Kidney (tissue), 14 donors: Measurements from ENCODE around the gene TMEM54. TPM values are rescaled to one million over a fixed set of nuclear protein-coding genes. Genes with fewer than 3 reads are reported as not detected.

ENCODE experiments used
- DNase-seq, 5 donors: peaks; one replicate each; pipeline ENCODE4 v3.0.0-alpha.2; 2013 to 2020
- FAIRE-seq: peaks from 2 replicates; lab custom pipeline; 2012; peaks lifted over from hg19 to GRCh38; lab: Jason Lieb, UNC
- H3K27ac ChIP-seq, 2 donors: one replicate each; pipeline ENCODE4 v1.7.0; 2013; ENCODE audit warnings: low read depth in 2 of 2, low read length in 2 of 2, inconsistent platforms in 1 of 2
- H3K27me3 ChIP-seq: one replicate; pipeline ENCODE4 v1.7.1; 2013; ENCODE audit warnings: low read length, inconsistent platforms; ENCODE audit not compliant: control insufficient read depth, insufficient read depth
- H3K36me3 ChIP-seq, 3 donors: one replicate each; pipeline versions ENCODE4 v1.7.0 to v1.7.1; 2013; ENCODE audit warnings: low read length in 3 of 3, control low read depth in 1 of 3, inconsistent platforms in 1 of 3; ENCODE audit not compliant: insufficient read depth in 3 of 3, control insufficient read depth in 2 of 3
- H3K4me1 ChIP-seq, 3 donors: one replicate each; pipeline versions ENCODE4 v1.7.0 to v1.7.1; 2013; ENCODE audit warnings: low read length in 3 of 3, inconsistent platforms in 1 of 3, low read depth in 1 of 3; ENCODE audit not compliant: control insufficient read depth in 2 of 3, insufficient read depth in 2 of 3
- H3K4me3 ChIP-seq, 3 donors: one replicate each; pipeline versions ENCODE4 v1.7.0 to v1.8.1; 2013; ENCODE audit warnings: low read length in 3 of 3, control low read depth in 1 of 3, inconsistent platforms in 1 of 3
- H3K9ac ChIP-seq, 3 donors: one replicate each; pipeline versions ENCODE4 v1.7.0 to v1.7.1; 2013; ENCODE audit warnings: low read length in 3 of 3, control low read depth in 1 of 3, inconsistent platforms in 1 of 3
- H3K9me3 ChIP-seq, 3 donors: one replicate each; pipeline versions ENCODE4 v1.7.0 to v1.7.1; 2013; ENCODE audit warnings: low read length in 3 of 3, control low read depth in 1 of 3, inconsistent platforms in 1 of 3; ENCODE audit not compliant: control insufficient read depth in 2 of 3, insufficient read depth in 1 of 3
- intact Hi-C: fragments of 100-400 bp; cut with DNase I; formaldehyde crosslinking; loops from one replicate; pipeline ENCODE4 v1.11.1; 2022
- polyA plus RNA-seq: library from polyadenylated mRNA; stranded (reverse); fragments of 350-450 nt; fragmentation: Illumina TruSeq; extraction: RNeasy Lipid Tissue Mini Kit (QIAGEN cat#74804); gene quantifications from one replicate; pipeline ENCODE4 v1.2.3, GENCODE V29; 2014; ENCODE audit warnings: low read depth, low replicate concordance; ENCODE audit not compliant: insufficient read depth
- total RNA-seq: library from RNA; stranded (reverse); fragmentation: NEBNext Ultra II Directional; extraction: Animal tissue kit (Norgen Biotek cat#: 25700); gene quantifications from one replicate; pipeline ENCODE4 v1.2.1, GENCODE V29; 2021
- TF ChIP-seq, protein P1 (sequence below): IDR thresholded peaks from 3 replicates; pipeline ENCODE4 v1.5.1; 2012; ENCODE audit warnings: mild to moderate bottlenecking, moderate library complexity, borderline replicate concordance; ENCODE audit not compliant: insufficient read depth; ENCODE audit errors: extremely low read depth
- donor health status: control.
- donor health status: control.
- donor health status: control.
- donor health status: control.
- donor health status: control.
- donor health status: DM: yes; HTN: yes; CAD: no.
- donor health status: Normal renal cell carcinoma (clear cell type).

Gene TMEM54
- total and polyA plus RNA-seq, 2 donors from 2014 or later, result 45.9 to 55.2 TPM

DNA sequence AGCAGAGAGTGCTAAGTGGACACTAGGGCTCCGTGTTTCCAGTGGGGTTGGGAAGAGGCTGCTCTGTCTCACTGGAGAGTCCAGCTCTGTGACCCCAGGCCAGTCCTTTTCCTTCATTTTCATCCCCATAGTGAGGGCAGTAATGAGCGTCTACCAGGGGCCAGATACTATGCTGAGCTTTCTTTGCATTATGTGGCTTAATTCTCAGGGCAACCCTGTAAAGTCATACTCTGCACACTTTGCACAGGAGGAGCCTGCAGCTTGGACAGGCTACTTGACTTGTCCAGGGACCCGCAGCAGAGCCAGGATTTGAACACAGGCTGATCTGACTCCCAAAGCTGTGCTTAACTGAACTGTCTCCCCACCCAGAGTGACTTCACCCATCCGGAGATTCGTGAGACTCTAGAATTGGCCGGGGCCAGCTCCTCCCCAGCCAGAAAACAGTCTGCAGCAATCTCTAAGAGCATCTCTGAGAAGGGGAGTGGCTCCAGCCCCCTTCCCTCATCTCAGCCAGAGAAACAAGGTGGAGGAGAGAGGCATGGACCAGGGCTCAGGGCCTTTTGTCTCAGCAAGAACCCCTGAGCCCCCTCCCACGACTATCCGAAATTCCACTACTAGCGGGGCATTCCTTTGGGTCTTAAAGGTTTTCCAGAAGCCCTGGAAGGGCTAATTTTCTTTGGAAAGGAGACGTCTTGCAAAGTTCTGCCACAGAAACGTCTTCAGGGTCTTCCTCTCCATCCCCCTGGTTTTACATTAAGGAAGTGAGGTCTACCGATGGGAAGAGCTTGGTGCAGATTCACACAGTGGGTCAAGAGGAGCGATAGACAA lies 29.6 kb downstream of the TMEM54 start:
- H3K27me3 ChIP-seq, result no peaks in the 10 kb centered on the region
- DNase-seq (peak in 1 of 5 donors; percentile 57), FAIRE-seq (no peak)
- H3K9me3 ChIP-seq, result no peaks in the 10 kb centered on the region
- H3K9ac ChIP-seq, result peak overlapping the region in 2 of 3 donors; percentile 12 to 18
- H3K27ac ChIP-seq, result no peak overlapping the region
- H3K4me3 ChIP-seq, result peak overlapping the region in 2 of 3 donors; percentile 46 to 56
- intact Hi-C loops, result no loop called here
- TF ChIP-seq, protein P1, sequence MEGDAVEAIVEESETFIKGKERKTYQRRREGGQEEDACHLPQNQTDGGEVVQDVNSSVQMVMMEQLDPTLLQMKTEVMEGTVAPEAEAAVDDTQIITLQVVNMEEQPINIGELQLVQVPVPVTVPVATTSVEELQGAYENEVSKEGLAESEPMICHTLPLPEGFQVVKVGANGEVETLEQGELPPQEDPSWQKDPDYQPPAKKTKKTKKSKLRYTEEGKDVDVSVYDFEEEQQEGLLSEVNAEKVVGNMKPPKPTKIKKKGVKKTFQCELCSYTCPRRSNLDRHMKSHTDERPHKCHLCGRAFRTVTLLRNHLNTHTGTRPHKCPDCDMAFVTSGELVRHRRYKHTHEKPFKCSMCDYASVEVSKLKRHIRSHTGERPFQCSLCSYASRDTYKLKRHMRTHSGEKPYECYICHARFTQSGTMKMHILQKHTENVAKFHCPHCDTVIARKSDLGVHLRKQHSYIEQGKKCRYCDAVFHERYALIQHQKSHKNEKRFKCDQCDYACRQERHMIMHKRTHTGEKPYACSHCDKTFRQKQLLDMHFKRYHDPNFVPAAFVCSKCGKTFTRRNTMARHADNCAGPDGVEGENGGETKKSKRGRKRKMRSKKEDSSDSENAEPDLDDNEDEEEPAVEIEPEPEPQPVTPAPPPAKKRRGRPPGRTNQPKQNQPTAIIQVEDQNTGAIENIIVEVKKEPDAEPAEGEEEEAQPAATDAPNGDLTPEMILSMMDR, result no peak
- H3K4me1 ChIP-seq, result peaks cover 0 to 9% (median 7%) of the 10 kb centered on the region in 3 donors
- H3K36me3 ChIP-seq, result no peaks in the 10 kb centered on the region

DNA sequence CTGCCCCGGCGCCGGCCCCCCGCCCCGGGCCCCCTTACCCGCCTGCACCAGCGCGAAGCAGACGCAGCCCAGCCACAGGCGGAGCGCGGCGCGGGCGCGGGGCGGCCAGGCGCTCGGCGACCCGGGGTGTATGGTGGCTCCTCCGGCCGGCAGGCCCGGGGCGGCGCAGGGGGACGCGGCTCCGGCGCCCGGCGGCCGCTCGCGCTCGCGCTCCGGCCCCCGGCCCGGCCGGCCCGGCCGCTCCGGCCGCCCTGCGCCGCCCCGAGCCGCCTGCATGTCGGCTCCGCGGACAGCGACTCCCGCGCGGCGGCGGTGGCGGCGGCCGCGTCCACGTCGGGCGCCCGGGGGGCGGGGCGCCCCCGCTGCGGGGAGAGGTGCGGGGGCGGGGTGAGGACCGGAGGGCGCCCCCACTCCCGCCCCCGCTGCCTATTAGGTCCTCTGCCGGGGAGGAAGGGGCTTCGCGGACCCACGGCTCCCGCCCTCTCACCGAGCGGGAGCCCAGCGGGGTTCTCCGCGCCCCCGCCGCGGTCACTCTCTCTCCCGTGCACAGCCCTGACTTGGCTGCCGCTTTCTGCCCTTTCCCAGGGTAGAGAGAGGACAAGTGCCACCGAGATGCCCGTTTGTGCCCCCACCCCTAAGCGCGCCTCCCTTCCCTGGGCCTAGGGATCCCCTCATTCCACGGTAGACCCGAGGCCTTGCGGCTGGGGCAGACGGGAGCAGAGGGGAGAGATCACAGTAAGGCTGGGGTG lies 30.4 kb downstream of the TMEM54 start, which contains the start of gene FNDC5:
FNDC5 (minus strand) TSS at position 298 of the 749 bp plus-strand sequence.
- no peak within 1 kb of the TSS for H3K27ac ChIP-seq
- peak within 1 kb of the TSS; percentile 12 to 18 (median 16) for H3K9ac ChIP-seq
- no peaks in the 10 kb centered on the region for H3K27me3 ChIP-seq
- no peaks in the 10 kb centered on the region for H3K36me3 ChIP-seq
- TF ChIP-seq, protein P1, result no peak
- H3K4me3 ChIP-seq, result peak within 1 kb of the TSS in 2 of 3 donors; percentile 46 to 56
- no peaks in the 10 kb centered on the region for H3K9me3 ChIP-seq
- DNase-seq, result peak in 4 of 5 donors; percentile 73 to 90 (median 78)
- H3K4me1 ChIP-seq, result peaks cover 0 to 11% (median 9%) of the 10 kb centered on the region in 3 donors
- FAIRE-seq, result no peak
- intact Hi-C loops, result no loop called here

DNA sequence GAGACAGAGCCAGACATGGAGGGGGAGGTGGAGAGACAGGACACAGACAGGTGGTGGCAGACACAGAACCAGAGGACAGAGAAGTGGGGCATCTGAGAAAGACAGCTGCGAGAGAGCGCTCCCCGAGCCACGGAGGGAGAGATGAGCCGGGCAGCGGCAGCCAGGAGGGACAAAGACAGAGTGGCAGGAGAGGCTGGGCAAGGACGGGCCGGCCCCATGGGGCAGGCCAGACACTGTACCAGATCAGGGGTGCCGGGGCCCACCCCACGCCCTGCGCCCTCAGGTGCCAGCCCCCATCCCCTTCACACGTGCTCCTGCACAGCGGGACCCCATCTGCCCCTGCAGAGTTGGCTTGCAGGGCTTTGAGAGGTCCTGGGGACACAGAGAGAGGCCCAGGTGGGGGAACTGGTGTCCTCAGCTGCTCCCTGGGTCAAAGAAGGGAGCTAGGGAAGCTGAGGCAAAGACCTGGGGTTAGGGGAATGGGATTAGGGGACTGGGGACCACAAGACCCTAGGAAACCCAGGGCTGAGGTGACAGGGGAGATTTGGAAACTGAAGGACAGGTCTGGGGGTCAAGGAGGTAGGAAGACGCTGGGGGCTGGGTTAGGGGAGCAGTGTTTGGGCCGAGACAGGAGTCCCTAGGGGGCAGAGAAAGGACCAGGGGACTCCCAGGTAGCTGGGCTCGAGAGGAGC lies 31.1 kb downstream of the TMEM54 start:
- Histone ChIP-seq H3K36me3 (no peaks in the 10 kb centered on the region), H3K4me3 (peak overlapping the region in 2 of 3 donors; percentile 21 to 35), H3K9ac (no peak overlapping the region), H3K27ac (no peak overlapping the region), H3K4me1 (peaks cover 0 to 13% (median 9%) of the 10 kb centered on the region in 3 donors), H3K27me3 (no peaks in the 10 kb centered on the region), H3K9me3 (no peaks in the 10 kb centered on the region)
- FAIRE-seq (no peak), DNase-seq (peak in 1 of 5 donors; percentile 30)
- TF ChIP-seq, protein P1, result no peak
- intact Hi-C loops, result no loop called here
